Daoy (cell line): Measurements from ENCODE around the gene FHIT. TPM values are rescaled to one million over a fixed set of nuclear protein-coding genes. Genes with fewer than 3 reads are reported as not detected.
"Not testable (repeated sequence)": the region's sequence is repeated elsewhere in the genome, so short reads cannot be mapped to it uniquely, and the experiment has no call there.

ENCODE experiments used
- DNase-seq: peaks from one replicate; pipeline ENCODE4 v3.0.0-alpha.2; 2015; ENCODE audit warnings: low read depth
- total RNA-seq: library from RNA; depleted of rRNA; stranded (reverse); fragments of >200 nt; shearing (Covaris generic); gene quantifications from 2 replicates; pipeline ENCODE4 v1.2.3, GENCODE V29; 2014

FHIT gene
- total RNA-seq, 1 experiment from 2014 or later: not detected

- DNase-seq: no peak
Observed at GRCh38 chr3:61057464-61057863, 193.8 kb downstream of the FHIT start.

- no peak for DNase-seq
Observed at GRCh38 chr3:61055447-61055846, 195.8 kb downstream of the FHIT start.

- DNase-seq: no peak
Observed at GRCh38 chr3:61053781-61054496, 197.3 kb downstream of the FHIT start.

- no peak for DNase-seq
Observed at GRCh38 chr3:61052851-61053250, 198.4 kb downstream of the FHIT start.

- no peak for DNase-seq
Observed at GRCh38 chr3:61051666-61052065, 199.6 kb downstream of the FHIT start.

- not testable (repeated sequence) for DNase-seq
Observed at GRCh38 chr3:61045169-61045568, 206.1 kb downstream of the FHIT start.

DNA sequence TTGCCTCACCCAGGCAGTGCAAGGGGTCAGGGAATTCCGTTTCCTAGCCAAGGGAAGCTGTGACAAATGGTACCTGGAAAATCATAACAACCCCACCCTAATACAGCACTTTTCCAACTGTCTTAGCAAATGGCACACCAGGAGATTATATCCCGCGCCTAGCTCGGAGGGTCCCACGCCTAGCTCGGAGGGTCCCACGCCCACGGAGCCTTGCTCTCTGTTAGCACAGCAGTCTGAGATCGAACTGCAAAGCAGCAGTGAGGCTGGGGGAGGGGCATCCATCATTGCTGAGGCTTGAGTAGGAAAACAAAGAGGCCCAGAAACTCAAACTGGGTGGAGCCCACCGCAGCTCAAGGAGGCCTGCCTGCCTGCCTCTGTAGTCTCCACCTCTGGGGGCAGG is 208.1 kb downstream of the FHIT start:
- no peak for DNase-seq

DNA sequence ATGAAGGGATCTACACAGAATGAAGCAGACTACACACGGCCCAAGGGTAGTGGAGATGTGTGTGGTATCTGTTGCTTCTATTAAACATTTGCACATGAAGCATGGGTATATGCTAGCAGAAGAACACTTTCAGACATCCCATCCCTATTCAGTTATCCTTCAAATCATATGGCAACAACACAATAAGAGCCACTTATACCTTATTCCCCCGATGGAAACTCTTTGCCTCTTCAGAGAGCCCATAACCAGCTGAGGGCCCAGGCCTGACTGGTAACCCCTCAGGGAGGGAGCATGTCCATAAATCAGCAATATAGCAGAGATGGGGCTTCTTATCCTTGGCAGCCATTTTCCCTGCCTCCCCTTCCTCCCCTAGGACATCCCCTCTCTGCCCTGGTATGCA is 210.6 kb downstream of the FHIT start:
- no peak for DNase-seq

DNA sequence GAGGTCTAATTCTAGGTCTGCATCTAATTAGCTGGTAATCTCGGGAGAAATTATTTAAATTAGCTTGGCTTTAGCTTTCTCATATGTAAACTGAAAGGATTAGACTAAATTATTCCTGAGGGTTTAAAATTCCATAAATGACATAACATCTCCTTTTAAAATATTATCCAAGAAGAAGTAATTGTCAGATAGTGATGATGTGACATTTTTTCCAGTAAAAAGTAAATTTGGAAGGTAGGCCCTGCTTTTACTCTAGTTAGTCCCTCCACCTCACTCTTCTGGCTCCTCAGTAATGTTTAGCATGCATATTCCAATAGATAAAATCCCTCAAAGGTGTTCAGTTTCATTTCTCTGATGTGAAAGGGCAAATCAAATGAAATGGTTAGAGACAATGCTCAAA is 215.7 kb downstream of the FHIT start:
- no peak for DNase-seq

- no peak for DNase-seq
Observed at GRCh38 chr3:61032991-61033390, 218.3 kb downstream of the FHIT start.

DNA sequence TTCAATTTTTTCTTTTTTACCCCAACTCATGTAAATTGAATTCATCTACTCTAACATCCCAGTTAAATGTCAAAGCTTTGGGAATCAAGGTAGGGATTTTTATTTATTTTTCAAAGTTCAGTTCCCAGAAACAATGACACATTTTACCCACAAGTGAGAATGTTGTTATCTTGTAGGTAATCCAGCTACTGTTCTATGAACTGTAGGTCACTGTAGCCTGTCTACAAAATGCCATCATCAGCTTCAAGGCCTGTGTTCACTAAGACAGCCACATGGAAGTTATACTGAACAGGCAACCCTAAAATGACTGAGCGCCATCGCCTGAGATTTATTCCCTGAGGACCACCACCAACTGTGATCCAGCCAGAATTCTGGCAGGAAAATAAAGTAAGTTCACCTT is 219.7 kb downstream of the FHIT start:
- DNase-seq: no peak

DNA sequence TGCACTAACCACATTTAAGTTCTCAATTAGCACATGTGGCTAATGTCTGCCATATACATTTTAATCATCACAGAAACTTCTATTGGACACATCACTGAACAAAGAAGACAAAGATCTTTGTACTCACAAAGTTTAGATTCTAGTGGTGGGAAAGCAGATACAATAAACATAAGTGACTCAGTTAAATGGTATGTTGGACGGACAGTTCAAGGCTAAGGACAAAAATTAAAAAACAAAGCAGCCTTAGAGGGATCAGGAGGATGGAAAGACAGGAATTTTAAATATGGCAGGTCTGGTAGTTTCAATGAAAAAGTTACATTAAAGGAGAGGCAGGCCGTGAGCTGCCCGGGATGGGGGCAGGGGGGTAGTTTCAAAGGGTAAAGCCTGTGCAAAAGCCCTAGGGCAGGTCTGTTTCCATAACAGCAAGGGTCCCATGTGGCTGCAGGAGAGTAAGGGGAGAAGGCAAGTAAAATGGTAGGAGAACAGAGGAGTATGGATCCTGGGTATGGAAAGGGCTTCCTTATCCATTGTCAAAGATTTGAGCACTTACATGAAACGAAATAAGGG is 220.7 kb downstream of the FHIT start:
- no peak for DNase-seq

DNA sequence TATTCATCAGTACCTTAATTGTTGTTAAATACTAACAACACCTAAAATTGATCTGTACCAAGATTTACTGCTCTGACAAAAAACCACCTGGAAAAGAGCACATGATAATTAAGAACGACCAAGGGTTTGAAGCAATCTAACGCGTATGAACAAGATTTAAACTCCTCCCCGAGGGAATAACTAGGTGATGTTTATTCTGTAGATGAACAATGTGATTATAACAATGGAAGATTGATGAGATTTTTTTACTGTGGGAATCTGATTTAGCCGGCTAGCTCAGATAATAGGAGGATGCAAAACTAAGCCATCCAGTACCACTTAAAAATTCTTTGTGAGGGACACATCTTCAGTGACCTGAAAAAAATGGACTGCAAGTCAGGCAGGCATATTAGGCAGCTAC is 222.1 kb downstream of the FHIT start:
- DNase-seq: no peak

DNA sequence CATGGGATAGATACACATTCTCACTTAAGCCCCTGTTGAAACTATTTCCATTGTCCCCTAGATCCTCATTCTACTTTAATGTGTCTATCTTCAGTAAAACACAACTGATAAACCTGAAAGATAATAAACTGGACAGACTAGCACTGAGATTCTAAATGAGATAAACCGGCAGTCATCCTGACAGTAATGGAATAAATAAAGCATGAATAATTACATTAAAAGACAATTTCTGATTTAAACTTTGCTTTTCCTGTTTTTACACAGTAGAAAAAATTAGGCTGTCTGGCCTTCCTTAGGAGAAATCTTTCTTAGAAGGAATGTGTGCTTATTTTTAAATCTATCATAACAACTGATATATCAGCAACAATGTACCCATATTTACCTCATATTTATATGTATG is 232.4 kb downstream of the FHIT start:
- DNase-seq: no peak

- DNase-seq: not testable (repeated sequence)
Observed at GRCh38 chr3:61017028-61017427, 234.2 kb downstream of the FHIT start.

DNA sequence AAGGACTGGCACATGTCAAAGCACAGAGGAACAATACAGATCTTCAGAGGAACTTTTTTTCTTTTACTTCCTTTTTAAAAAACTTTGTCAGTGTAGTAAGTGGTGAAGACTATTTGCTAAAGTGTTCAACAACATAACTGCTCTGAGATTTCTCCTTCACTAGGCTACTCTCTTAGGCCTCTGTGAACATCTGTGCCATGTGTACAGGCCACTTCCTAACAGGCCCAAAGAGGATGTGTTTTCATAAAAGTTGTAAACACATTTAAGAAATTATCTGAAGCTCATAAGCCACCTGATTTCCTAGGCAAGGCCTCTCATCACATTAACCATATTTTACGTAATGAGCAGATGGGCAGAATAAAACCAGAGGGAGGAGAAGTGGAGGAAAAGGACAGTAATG is 235.4 kb downstream of the FHIT start:
- DNase-seq: no peak

DNA sequence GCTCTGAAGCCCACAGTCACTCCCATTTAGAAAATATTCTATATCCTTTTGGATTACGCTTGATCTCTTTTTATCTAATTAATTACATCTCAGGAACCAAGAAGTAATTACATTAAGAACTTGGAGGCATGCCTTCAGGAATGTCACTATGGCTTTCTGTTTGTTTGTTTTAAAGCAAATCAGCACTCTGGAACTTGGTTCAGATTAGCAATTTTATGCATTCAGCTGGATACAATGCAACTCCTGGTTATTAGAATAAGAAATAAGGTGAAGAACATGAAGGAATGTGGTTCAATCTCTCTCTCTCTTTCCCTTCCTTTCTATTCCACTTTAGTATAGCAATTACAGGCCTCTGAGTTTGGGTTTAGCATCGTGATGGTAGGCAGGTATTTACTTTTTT is 235.8 kb downstream of the FHIT start:
- DNase-seq: no peak

GRCh38 chr3:61008998-61009380 is 242.3 kb downstream of the FHIT start:
- no peak for DNase-seq

GRCh38 chr3:61008153-61008997 is 242.9 kb downstream of the FHIT start:
- DNase-seq: no peak

GRCh38 chr3:61005591-61005990 is 245.7 kb downstream of the FHIT start:
- DNase-seq: no peak

DNA sequence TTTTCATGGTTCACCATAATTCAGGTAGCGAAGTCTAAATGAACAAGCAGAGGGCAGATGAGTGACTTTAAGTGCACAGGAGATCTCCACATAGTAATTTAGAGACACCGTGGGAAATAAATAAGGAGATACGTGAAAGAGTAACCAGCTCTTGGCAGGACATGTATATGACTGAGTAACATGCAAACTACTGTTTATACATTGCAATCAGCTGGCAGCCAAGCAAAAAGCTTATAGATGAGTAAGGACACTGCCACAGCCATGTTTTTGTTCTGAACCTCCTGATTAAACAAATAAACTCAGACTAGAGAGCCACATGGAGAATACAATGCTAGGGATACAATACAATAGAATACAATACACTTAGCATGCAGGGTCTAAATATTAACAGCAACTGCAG is 252.4 kb downstream of the FHIT start:
- DNase-seq: no peak

DNA sequence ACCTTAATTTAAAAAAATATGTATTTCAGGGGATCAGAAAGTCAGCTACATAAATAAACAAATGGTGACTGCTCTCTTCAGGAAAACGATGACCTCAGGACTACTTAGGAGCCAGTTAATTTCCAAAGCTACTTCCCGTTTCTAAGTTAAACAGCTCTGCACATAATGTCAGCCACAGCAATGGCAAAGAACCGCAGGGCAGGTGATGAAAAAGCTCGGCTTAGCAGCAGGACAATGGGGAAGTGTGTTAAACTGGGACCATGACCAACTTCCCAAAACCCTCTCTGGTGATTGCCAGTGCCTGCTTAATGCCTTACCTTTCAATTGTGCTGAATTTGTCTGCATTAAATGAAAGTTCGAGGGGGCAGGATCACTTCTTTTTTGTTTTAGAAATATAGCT is 258.9 kb downstream of the FHIT start:
- DNase-seq: no peak

DNA sequence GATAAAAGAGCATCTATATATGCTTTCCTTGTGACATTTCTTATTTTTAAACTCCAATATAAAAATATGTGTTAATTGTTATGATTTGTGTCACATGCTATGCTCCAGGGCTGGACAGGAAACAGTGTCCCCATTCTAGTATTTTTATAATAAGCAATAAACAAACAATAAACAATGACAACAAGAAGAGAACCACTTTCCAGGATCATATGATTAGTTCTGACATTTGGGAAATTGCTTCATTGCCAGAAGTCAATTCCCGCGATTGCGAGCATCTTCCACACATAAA is 260.9 kb downstream of the FHIT start:
- no peak for DNase-seq
